Suprapubic skin (tissue), 3 donors: ENCODE measurements around the gene ATP5PB.

Experiments
- EP300 ChIP-seq: sonication (generic); formaldehyde crosslinking; IDR thresholded peaks from one replicate; pipeline ENCODE4 v1.6.1; 2017; ENCODE audit warnings: antibody characterized with exemption
- POLR2A ChIP-seq, 2 donors: fragments of 450-650 bp; IDR thresholded peaks; one replicate each; pipeline ENCODE4 v1.6.1; 2017; ENCODE audit warnings: antibody characterized with exemption in 2 of 2, mild to moderate bottlenecking in 2 of 2, moderate library complexity in 2 of 2
- TF ChIP-seq, protein P1 (sequence below), 2 donors: fragments of 200-600 bp in 1 of 2; fragments of 450-650 bp in 1 of 2; sonication (generic) in 1 of 2; IDR thresholded peaks; one replicate each; pipeline ENCODE4 v1.5.1; 2016 to 2019; ENCODE audit warnings: antibody characterized with exemption in 2 of 2, mild to moderate bottlenecking in 1 of 2, moderate library complexity in 1 of 2

DNA sequence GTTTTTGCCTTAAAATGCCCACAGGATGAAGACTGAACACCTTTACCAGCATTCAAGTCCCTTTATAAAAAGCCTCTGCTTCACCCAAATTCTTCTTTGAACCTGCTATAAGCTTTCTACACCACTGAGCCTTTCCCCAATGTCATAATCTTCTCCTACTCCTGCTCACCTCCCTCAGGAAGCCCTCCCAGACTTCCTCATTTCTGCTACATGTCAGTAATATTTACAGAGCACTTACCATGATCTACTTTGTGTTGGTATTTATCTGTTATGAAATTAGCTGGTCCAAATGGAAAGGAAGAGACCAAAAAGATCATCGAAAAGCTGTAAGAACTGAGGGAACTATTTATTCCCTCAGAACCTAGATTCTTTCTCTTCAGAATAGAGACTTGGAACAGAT is 30.2 kb upstream of the ATP5PB start:
- TF ChIP-seq, protein P1, sequence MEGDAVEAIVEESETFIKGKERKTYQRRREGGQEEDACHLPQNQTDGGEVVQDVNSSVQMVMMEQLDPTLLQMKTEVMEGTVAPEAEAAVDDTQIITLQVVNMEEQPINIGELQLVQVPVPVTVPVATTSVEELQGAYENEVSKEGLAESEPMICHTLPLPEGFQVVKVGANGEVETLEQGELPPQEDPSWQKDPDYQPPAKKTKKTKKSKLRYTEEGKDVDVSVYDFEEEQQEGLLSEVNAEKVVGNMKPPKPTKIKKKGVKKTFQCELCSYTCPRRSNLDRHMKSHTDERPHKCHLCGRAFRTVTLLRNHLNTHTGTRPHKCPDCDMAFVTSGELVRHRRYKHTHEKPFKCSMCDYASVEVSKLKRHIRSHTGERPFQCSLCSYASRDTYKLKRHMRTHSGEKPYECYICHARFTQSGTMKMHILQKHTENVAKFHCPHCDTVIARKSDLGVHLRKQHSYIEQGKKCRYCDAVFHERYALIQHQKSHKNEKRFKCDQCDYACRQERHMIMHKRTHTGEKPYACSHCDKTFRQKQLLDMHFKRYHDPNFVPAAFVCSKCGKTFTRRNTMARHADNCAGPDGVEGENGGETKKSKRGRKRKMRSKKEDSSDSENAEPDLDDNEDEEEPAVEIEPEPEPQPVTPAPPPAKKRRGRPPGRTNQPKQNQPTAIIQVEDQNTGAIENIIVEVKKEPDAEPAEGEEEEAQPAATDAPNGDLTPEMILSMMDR (IDR thresholded peaks at IDR 0.05) = no peak
- TF ChIP-seq POLR2A (IDR thresholded peaks at IDR 0.05) = no peak
- no peak for TF ChIP-seq EP300
